Measurements from ENCODE around the gene SLC5A6.

GRCh38 chr2:27249891-27250651 is 38.0 kb upstream of the SLC5A6 start:
- TF ChIP-seq FOXA1 (IDR thresholded peaks at IDR 0.05) (no peak), FOXK2 (IDR thresholded peaks at IDR 0.05) (no peak), TARDBP (IDR thresholded peaks at IDR 0.05) (no peak), SUZ12 (IDR thresholded peaks at IDR 0.05) (no peak), SP1 (IDR thresholded peaks at IDR 0.05) (no peak), BHLHE40 (IDR thresholded peaks at IDR 0.05; ENCODE audit: borderline replicate concordance) (no peak), LEF1 (IDR thresholded peaks at IDR 0.05; ENCODE audit: borderline replicate concordance) (no peak), ELF4 (IDR thresholded peaks at IDR 0.05) (no peak)
- TF ChIP-seq, protein P1, sequence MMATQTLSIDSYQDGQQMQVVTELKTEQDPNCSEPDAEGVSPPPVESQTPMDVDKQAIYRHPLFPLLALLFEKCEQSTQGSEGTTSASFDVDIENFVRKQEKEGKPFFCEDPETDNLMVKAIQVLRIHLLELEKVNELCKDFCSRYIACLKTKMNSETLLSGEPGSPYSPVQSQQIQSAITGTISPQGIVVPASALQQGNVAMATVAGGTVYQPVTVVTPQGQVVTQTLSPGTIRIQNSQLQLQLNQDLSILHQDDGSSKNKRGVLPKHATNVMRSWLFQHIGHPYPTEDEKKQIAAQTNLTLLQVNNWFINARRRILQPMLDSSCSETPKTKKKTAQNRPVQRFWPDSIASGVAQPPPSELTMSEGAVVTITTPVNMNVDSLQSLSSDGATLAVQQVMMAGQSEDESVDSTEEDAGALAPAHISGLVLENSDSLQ (IDR thresholded peaks at IDR 0.05), result no peak

Data from HEK293T (cell line).